Thyroid gland (tissue), 4 donors: ENCODE measurements around the gene F11R. TPM values are rescaled to one million over a fixed set of nuclear protein-coding genes. Genes with fewer than 3 reads are reported as not detected.
A peak's percentile ranks its signal among the peaks of the same experiment; 100 is the strongest.
"Not testable (repeated sequence)": the region's sequence is repeated elsewhere in the genome, so short reads cannot be mapped to it uniquely, and the experiment has no call there.

Experiments used
- DNase-seq, 2 donors: peaks; one replicate each; pipeline ENCODE4 v3.0.0-alpha.2; 2019
- H3K27ac ChIP-seq, 3 donors: fragments of 200-600 bp; sonication (generic); 1 replicate in 2 of 3; 2 replicates in 1 of 3; pipeline ENCODE4 v1.5.1; 2016 to 2019; ENCODE audit warnings: mild to moderate bottlenecking in 1 of 3, moderate library complexity in 1 of 3
- H3K27me3 ChIP-seq: fragments of 200-600 bp; sonication (generic); one replicate; pipeline ENCODE4 v1.5.1; 2019
- H3K36me3 ChIP-seq, 2 donors: fragments of 200-600 bp; sonication (generic); one replicate each; pipeline ENCODE4 v1.5.1; 2016 to 2019
- H3K4me1 ChIP-seq, 2 donors: fragments of 200-600 bp; sonication (generic); one replicate each; pipeline ENCODE4 v1.5.1; 2017 to 2019
- H3K4me3 ChIP-seq, 3 donors: fragments of 200-600 bp; sonication (generic); replicated peaks in 1 of 3; 1 replicate in 2 of 3; 2 replicates in 1 of 3; pipeline ENCODE4 v1.5.1; 2016; ENCODE audit warnings: mild to moderate bottlenecking in 1 of 3
- H3K9me3 ChIP-seq: fragments of 200-600 bp; sonication (generic); one replicate; pipeline ENCODE4 v1.5.1; 2017
- CTCF ChIP-seq, 6 experiments: fragments of 200-600 bp in 3 of 6; fragments of 450-650 bp in 3 of 6; sonication (generic) in 3 of 6; IDR thresholded peaks; one replicate each; pipeline ENCODE4 v1.5.1; 2016 to 2019; ENCODE audit warnings: antibody characterized with exemption in 6 of 6, mild to moderate bottlenecking in 2 of 6, inconsistent platforms in 1 of 6, moderate library complexity in 1 of 6
- POLR2A ChIP-seq, 2 donors: fragments of 450-650 bp; IDR thresholded peaks; one replicate each; pipeline ENCODE4 v1.6.1; 2017; ENCODE audit warnings: antibody characterized with exemption in 2 of 2, mild to moderate bottlenecking in 2 of 2, moderate library complexity in 1 of 2
- WGBS, 2 donors: methylation state at CpG; one replicate each; pipeline ENCODE4 v1.1.5; 2017; 5-methylcytosine and 5-hydroxymethylcytosine counted together
- intact Hi-C: fragments of 100-400 bp; cut with DNase I; formaldehyde crosslinking; loops from one replicate; pipeline ENCODE4 v1.15.1; 2023
- total RNA-seq, 4 donors: library from RNA; depleted of rRNA; stranded (reverse); fragments of >200 nt; gene quantifications; one replicate each; pipeline ENCODE4 v1.2.3, GENCODE V29; 2016

F11R gene
- total RNA-seq, 4 donors from 2014 or later: 80.8 to 122 (median 98.3) TPM

GRCh38 chr1:161037661-161038522 lies 16.9 kb upstream of the F11R start:
- Histone ChIP-seq H3K36me3 (peaks cover 32 to 35% of the 10 kb centered on the region in 2 donors), H3K27me3 (no peaks in the 10 kb centered on the region), H3K9me3 (no peaks in the 10 kb centered on the region), H3K4me3 (peak overlapping the region; percentile 45 to 88 (median 60)), H3K27ac (peak overlapping the region; percentile 53 to 86 (median 70)), H3K4me1 (peaks cover 18 to 22% of the 10 kb centered on the region in 2 donors)
- WGBS, 2 donors: 43 to 53% methylated on average over 20 of the region's 21 CpGs
- intact Hi-C loops: no loop called here
- TF ChIP-seq CTCF (IDR thresholded peaks at IDR 0.05) (no peak), POLR2A (IDR thresholded peaks at IDR 0.05) (no peak)
- DNase-seq: peak; percentile 81 to 85

- no peak for TF ChIP-seq CTCF (IDR thresholded peaks at IDR 0.05)
These were observed 12.8 kb upstream of the F11R start for GRCh38 chr1:161033751-161034150.

GRCh38 chr1:161032409-161032808 lies 11.5 kb upstream of the F11R start:
- H3K36me3 ChIP-seq: no peaks in the 10 kb centered on the region
- no peaks in the 10 kb centered on the region for H3K27me3 ChIP-seq
- intact Hi-C loops: no loop called here
- no peaks in the 10 kb centered on the region for H3K9me3 ChIP-seq
- peaks cover 5 to 8% of the 10 kb centered on the region in 2 donors for H3K4me1 ChIP-seq
- DNase-seq: no peak
- H3K4me3 ChIP-seq: no peak overlapping the region
- 67 to 68% methylated on average over 1 of the region's 1 CpG for WGBS, 2 donors
- H3K27ac ChIP-seq: no peak overlapping the region
- no peak for TF ChIP-seq CTCF (IDR thresholded peaks at IDR 0.05)
- TF ChIP-seq POLR2A (IDR thresholded peaks at IDR 0.05): no peak

More at GRCh38 chr1:161033751-161034150, 12.8 kb upstream of the F11R start:
- intact Hi-C loops: no loop called here
- Histone ChIP-seq H3K9me3 (no peaks in the 10 kb centered on the region), H3K27me3 (no peaks in the 10 kb centered on the region), H3K36me3 (no peaks in the 10 kb centered on the region), H3K4me3 (no peak overlapping the region), H3K4me1 (peaks cover 13 to 14% of the 10 kb centered on the region in 2 donors), H3K27ac (no peak overlapping the region)
- 98 to 100% methylated on average over 3 of the region's 3 CpGs for WGBS, 2 donors
- no peak for DNase-seq

GRCh38 chr1:161031874-161032273 lies 10.9 kb upstream of the F11R start:
- Histone ChIP-seq H3K36me3 (no peaks in the 10 kb centered on the region), H3K27ac (no peak overlapping the region), H3K9me3 (no peaks in the 10 kb centered on the region), H3K4me1 (peaks cover 3 to 4% of the 10 kb centered on the region in 2 donors), H3K27me3 (no peaks in the 10 kb centered on the region), H3K4me3 (no peak overlapping the region)
- WGBS, 2 donors: 67 to 85% methylated on average over 2 of the region's 2 CpGs
- no peak for DNase-seq
- TF ChIP-seq CTCF (IDR thresholded peaks at IDR 0.05) (no peak), POLR2A (IDR thresholded peaks at IDR 0.05) (no peak)
- intact Hi-C loops: no loop called here

- H3K36me3 ChIP-seq, H3K27me3 ChIP-seq, H3K9me3 ChIP-seq, H3K27ac ChIP-seq, intact Hi-C loops, DNase-seq, H3K4me3 ChIP-seq, H3K4me1 ChIP-seq: not testable (repeated sequence)
- whole genome bisulfite sequencing, 2 donors: 96 to 99% methylated on average over 5 to 15 of the region's 32 CpGs
These were observed 8.5 kb upstream of the F11R start for GRCh38 chr1:161029466-161029865.

GRCh38 chr1:161026954-161027353 lies 6.0 kb upstream of the F11R start:
- WGBS, 2 donors: 77 to 85% methylated on average over 1 of the region's 1 CpG

GRCh38 chr1:161022432-161022831 lies 1.5 kb upstream of the F11R start:
- WGBS, 2 donors: 91 to 93% methylated on average over 12 of the region's 12 CpGs
- H3K9me3 ChIP-seq, H3K36me3 ChIP-seq, H3K4me3 ChIP-seq, intact Hi-C loops, DNase-seq, H3K27me3 ChIP-seq, H3K27ac ChIP-seq: not testable (repeated sequence)
- H3K4me1 ChIP-seq: peaks cover 22 to 26% of the 10 kb centered on the region in 2 donors

More at GRCh38 chr1:161026954-161027353, 6.0 kb upstream of the F11R start:
- H3K4me1 ChIP-seq, H3K4me3 ChIP-seq, H3K27ac ChIP-seq, H3K36me3 ChIP-seq, intact Hi-C loops, DNase-seq, H3K9me3 ChIP-seq, H3K27me3 ChIP-seq: not testable (repeated sequence)
